GM23338 (cell line): ENCODE measurements around the gene DDX41.

Experiments used
- CREB1 ChIP-seq: fragments of 250-450 bp; sonication (Bioruptor Pico); IDR thresholded peaks from 2 replicates; pipeline ENCODE4 v1.5.0; 2020; ENCODE audit warnings: low read depth, mild to moderate bottlenecking, moderate library complexity
- CTCF ChIP-seq, 2 experiments: fragments of 200-600 bp in 1 of 2; sonication (generic) in 1 of 2; conservative IDR thresholded peaks; 2 replicates each; pipeline versions ENCODE4 v1.5.1 to v1.6.1; 2016 to 2017; ENCODE audit warnings: antibody characterized with exemption in 2 of 2, low read depth in 2 of 2, mild to moderate bottlenecking in 2 of 2, moderate library complexity in 1 of 2
- ETS1 ChIP-seq: IDR thresholded peaks from 2 replicates; pipeline ENCODE4 v1.6.1; 2016; ENCODE audit warnings: antibody characterized with exemption
- EZH2 ChIP-seq: fragments of 200-600 bp; sonication (generic); IDR thresholded peaks from one replicate; pipeline ENCODE4 v1.8.0; 2017; ENCODE audit warnings: antibody characterized with exemption, mild to moderate bottlenecking, low read depth; ENCODE audit not compliant: unreplicated experiment
- EZH2phosphoT487 ChIP-seq: fragments of 200-600 bp; sonication (generic); IDR thresholded peaks from one replicate; pipeline ENCODE4 v1.8.1; 2018; ENCODE audit warnings: antibody characterized with exemption; ENCODE audit not compliant: unreplicated experiment
- JUNB ChIP-seq: IDR thresholded peaks from one replicate; pipeline ENCODE4 v1.6.1; 2016; ENCODE audit warnings: antibody characterized with exemption; ENCODE audit not compliant: unreplicated experiment
- POLR2AphosphoS5 ChIP-seq: IDR thresholded peaks from 2 replicates; pipeline ENCODE4 v1.6.1; 2016; ENCODE audit warnings: antibody characterized with exemption, low read depth
- STAT1 ChIP-seq: IDR thresholded peaks from one replicate; pipeline ENCODE4 v1.6.1; 2016; ENCODE audit warnings: antibody characterized with exemption; ENCODE audit not compliant: unreplicated experiment
- ZNF114 ChIP-seq: fragments of 250-450 bp; sonication (Bioruptor Pico); IDR thresholded peaks from 2 replicates; pipeline ENCODE4 v1.5.0; 2020; ENCODE audit warnings: mild to moderate bottlenecking, moderate library complexity
- ZNF331 ChIP-seq: fragments of 250-450 bp; sonication (Bioruptor Pico); IDR thresholded peaks from 2 replicates; pipeline ENCODE4 v1.5.0; 2020; ENCODE audit warnings: low read depth, mild to moderate bottlenecking, moderate library complexity
- ZNF462 ChIP-seq: fragments of 250-450 bp; sonication (Bioruptor Pico); IDR thresholded peaks from 2 replicates; pipeline ENCODE4 v1.5.0; 2020; ENCODE audit warnings: mild to moderate bottlenecking, moderate library complexity
- TF ChIP-seq, protein P1 (sequence below): IDR thresholded peaks from one replicate; pipeline ENCODE4 v1.6.1; 2018; ENCODE audit warnings: antibody characterized with exemption; ENCODE audit not compliant: unreplicated experiment

DNA sequence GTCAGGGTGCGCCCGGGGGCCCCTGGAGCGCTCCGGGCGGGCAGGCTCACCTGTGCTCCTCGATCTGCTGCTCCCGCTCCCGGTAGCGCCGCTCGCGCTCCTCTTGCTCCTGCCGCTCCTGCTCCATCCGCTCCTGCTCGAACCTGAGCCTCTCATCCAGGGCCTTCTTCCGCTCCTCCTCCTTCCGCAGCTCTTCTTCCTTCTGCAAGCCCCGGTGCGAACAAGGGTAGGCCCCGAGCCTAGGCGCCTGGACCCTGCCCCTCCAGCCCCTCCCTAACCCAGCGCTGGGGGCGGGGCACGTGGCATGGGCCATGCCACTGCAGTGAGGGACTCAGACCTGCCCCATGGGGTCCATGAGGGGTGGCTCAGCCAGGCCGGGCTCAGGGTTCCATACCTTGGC, 49.9 kb downstream of the DDX41 start:
- no peak for TF ChIP-seq CTCF (conservative IDR thresholded peaks at IDR 0.05; ENCODE audit: low read depth in 2 of 2)
- TF ChIP-seq POLR2AphosphoS5, result no peak
- TF ChIP-seq ETS1, result no peak
- TF ChIP-seq EZH2phosphoT487, result no peak
- TF ChIP-seq, protein P1, sequence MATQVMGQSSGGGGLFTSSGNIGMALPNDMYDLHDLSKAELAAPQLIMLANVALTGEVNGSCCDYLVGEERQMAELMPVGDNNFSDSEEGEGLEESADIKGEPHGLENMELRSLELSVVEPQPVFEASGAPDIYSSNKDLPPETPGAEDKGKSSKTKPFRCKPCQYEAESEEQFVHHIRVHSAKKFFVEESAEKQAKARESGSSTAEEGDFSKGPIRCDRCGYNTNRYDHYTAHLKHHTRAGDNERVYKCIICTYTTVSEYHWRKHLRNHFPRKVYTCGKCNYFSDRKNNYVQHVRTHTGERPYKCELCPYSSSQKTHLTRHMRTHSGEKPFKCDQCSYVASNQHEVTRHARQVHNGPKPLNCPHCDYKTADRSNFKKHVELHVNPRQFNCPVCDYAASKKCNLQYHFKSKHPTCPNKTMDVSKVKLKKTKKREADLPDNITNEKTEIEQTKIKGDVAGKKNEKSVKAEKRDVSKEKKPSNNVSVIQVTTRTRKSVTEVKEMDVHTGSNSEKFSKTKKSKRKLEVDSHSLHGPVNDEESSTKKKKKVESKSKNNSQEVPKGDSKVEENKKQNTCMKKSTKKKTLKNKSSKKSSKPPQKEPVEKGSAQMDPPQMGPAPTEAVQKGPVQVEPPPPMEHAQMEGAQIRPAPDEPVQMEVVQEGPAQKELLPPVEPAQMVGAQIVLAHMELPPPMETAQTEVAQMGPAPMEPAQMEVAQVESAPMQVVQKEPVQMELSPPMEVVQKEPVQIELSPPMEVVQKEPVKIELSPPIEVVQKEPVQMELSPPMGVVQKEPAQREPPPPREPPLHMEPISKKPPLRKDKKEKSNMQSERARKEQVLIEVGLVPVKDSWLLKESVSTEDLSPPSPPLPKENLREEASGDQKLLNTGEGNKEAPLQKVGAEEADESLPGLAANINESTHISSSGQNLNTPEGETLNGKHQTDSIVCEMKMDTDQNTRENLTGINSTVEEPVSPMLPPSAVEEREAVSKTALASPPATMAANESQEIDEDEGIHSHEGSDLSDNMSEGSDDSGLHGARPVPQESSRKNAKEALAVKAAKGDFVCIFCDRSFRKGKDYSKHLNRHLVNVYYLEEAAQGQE, result no peak
- no peak for TF ChIP-seq STAT1
- no peak for TF ChIP-seq ZNF331
- no peak for TF ChIP-seq CREB1 (CRISPR knock-in tag)
- no peak for TF ChIP-seq JUNB
- no peak for TF ChIP-seq EZH2
- TF ChIP-seq ZNF114 (CRISPR knock-in tag), result no peak
- TF ChIP-seq ZNF462 (CRISPR knock-in tag), result no peak
